Epithelial cell of proximal tubule (primary cell): ENCODE measurements around the gene OR2A14. TPM values are rescaled to one million over a fixed set of nuclear protein-coding genes. Genes with fewer than 3 reads are reported as not detected.

Experiments
- DNase-seq: peaks from one replicate; pipeline ENCODE4 v3.0.0-alpha.2; 2011; ENCODE audit warnings: low read depth
- H3K4me3 ChIP-seq: 2 replicates; pipeline ENCODE4 v1.5.1; 2011; ENCODE audit warnings: low read depth, mild to moderate bottlenecking, low read length
- CTCF ChIP-seq: conservative IDR thresholded peaks from 2 replicates; pipeline ENCODE4 v1.5.1; 2012; ENCODE audit warnings: low read depth, mild to moderate bottlenecking, low read length
- total RNA-seq: library from RNA; depleted of rRNA; stranded (reverse); fragments of >200 nt; gene quantifications from 2 replicates; pipeline ENCODE4 v1.2.3, GENCODE V29; 2015

Gene OR2A14, protein sequence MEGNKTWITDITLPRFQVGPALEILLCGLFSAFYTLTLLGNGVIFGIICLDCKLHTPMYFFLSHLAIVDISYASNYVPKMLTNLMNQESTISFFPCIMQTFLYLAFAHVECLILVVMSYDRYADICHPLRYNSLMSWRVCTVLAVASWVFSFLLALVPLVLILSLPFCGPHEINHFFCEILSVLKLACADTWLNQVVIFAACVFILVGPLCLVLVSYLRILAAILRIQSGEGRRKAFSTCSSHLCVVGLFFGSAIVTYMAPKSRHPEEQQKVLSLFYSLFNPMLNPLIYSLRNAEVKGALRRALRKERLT
- not detected in 2 replicates for total RNA-seq

DNA sequence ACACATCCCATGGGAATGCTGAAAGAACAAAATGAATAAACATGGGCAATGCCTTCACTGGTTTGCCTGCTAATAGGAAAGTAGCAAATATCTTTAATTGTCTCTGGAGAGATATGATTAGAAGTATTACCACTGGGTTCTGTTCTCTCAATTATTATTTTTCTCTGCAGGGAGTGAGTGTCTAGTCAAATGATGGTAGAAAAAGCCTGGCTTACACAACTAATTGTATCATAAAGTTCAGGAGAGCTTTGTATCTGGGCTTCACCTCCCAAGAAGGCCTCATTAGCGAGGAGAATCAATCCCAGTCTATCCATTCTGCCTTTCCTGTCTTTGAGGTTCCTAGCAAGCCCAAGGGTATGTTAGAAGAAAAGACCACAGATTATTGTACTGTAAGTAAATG, at the start of gene OR2A14:
OR2A14 (plus strand) TSS at position 301 of the 400 bp plus-strand sequence. CDS start 5,937 bp downstream, outside the sequence.
- DNase-seq = no peak
- TF ChIP-seq CTCF = no peak
- no peak within 1 kb of the TSS for H3K4me3 ChIP-seq

DNA sequence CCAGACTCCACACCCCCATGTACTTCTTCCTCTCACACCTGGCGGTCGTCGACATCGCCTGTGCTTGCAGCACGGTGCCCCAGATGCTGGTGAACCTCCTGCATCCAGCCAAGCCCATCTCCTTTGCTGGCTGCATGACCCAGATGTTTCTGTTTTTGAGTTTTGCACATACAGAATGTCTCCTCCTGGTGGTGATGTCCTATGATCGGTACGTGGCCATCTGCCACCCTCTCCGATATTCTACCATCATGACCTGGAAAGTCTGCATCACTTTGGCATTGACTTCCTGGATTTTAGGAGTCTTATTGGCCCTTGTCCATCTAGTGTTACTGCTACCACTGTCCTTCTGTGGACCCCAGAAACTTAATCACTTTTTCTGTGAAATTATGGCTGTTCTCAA, 48.6 kb upstream of the OR2A14 start:
- no peak for TF ChIP-seq CTCF
- no peak for DNase-seq
- H3K4me3 ChIP-seq = no peak overlapping the region

DNA sequence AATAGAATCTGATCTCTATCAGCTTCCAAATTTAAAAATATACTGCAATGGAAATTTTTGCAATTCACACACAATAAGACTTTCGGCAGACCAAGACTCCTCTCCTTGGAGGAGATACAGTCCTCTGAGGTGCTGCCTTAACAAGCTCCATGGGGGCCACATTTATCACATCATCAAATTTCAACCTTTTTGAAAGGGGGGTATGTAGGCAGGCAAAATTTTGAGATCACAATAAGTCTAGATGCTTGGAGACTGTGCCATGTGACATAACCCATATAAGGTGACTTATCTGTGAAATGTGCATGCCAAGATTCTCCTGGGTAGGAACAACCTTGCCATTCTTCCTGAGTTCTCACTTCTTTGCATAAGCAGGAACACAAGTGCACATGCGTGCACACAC, 37.0 kb upstream of the OR2A14 start, which contains the start of gene OR2A12:
OR2A12 (plus strand) TSS at position 301 of the 400 bp plus-strand sequence. CDS start 8,830 bp downstream, outside the sequence.
- TF ChIP-seq CTCF = no peak
- no peak for DNase-seq
- H3K4me3 ChIP-seq = no peak within 1 kb of the TSS

DNA sequence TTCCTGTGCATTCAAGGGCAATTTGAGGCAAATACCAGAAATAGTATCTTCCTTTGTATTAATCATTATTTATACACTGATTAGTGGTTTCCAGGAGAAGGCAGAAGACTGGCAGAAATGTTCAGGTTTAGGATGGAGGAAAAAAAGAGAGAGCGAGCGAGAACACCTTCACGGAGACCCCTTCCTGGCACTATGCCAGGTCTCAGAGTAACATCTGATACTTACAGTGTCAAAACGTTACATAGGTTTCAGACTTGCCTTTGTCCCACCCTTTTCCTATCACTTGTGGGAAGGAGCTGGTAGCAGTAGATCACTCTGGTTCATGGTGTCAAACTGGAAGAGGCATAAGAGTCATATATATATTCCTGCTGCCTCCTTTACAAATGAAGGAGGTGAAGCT, 36.2 kb upstream of the OR2A14 start:
- no peak for TF ChIP-seq CTCF
- H3K4me3 ChIP-seq = no peak overlapping the region
- DNase-seq = no peak

GRCh38 chr7:144087230-144087629, 35.7 kb upstream of the OR2A14 start:
- no peak for TF ChIP-seq CTCF
- H3K4me3 ChIP-seq = no peak overlapping the region
- DNase-seq = no peak

- no peak for DNase-seq
- TF ChIP-seq CTCF = no peak
- no peak overlapping the region for H3K4me3 ChIP-seq
Measured at GRCh38 chr7:144090667-144091066, 32.3 kb upstream of the OR2A14 start.

- no peak overlapping the region for H3K4me3 ChIP-seq
- TF ChIP-seq CTCF = no peak
- no peak for DNase-seq
Measured at GRCh38 chr7:144098776-144099175, 24.2 kb upstream of the OR2A14 start.
